H1 (cell line): ENCODE data around the gene TRPV2. TPM values are rescaled to one million over a fixed set of nuclear protein-coding genes. Genes with fewer than 3 reads are reported as not detected.

ENCODE experiments used
- CTCF ChIA-PET: fragments of 300-600 bp; sonication (Branson Sonifier 250); formaldehyde crosslinking; loops from one replicate; lab custom pipeline; 2021; ENCODE audit not compliant: partially characterized antibody; lab: Charles Lee
- POLR2A ChIA-PET: fragments of 300-600 bp; sonication (Branson Sonifier 250); formaldehyde crosslinking; loops from one replicate; lab custom pipeline; 2021; ENCODE audit warnings: inconsistent platforms; ENCODE audit not compliant: partially characterized antibody; lab: Charles Lee
- DNase-seq, 2 experiments: peaks; one replicate each; pipeline versions ENCODE4 v3.0.0 to v3.0.0-alpha.2; 2010 to 2022; ENCODE audit warnings: low spot score in 2 of 2, low read depth in 1 of 2, mixed read lengths in 1 of 2
- FAIRE-seq: peaks from 2 replicates; lab custom pipeline; 2011; peaks lifted over from hg19 to GRCh38; lab: Jason Lieb, UNC
- H2AFZ ChIP-seq: 2 replicates; pipeline ENCODE4 v1.8.1; 2012; ENCODE audit warnings: low read length, inconsistent platforms
- H2AK5ac ChIP-seq: 2 replicates; pipeline ENCODE4 v1.6.1; 2013; ENCODE audit warnings: low read depth, low read length
- H2BK120ac ChIP-seq: replicated peaks from 2 replicates; pipeline ENCODE3; 2013; ENCODE audit warnings: low read depth, low read length, inconsistent platforms
- H2BK12ac ChIP-seq: 2 replicates; pipeline ENCODE4 v1.6.1; 2013; ENCODE audit warnings: low read depth, low read length
- H2BK15ac ChIP-seq: 2 replicates; pipeline ENCODE4 v1.6.1; 2013; ENCODE audit warnings: low read length
- H2BK20ac ChIP-seq: 2 replicates; pipeline ENCODE4 v1.6.1; 2013; ENCODE audit warnings: low read length
- H2BK5ac ChIP-seq: 2 replicates; pipeline ENCODE4 v1.6.1; 2013; ENCODE audit warnings: low read depth, low read length
- H3K14ac ChIP-seq: 2 replicates; pipeline ENCODE4 v1.6.1; 2013; ENCODE audit warnings: inconsistent platforms; ENCODE audit not compliant: insufficient read length
- H3K18ac ChIP-seq: 2 replicates; pipeline ENCODE4 v1.6.1; 2013; ENCODE audit warnings: low read length; ENCODE audit errors: extremely low read depth
- H3K23ac ChIP-seq: 2 replicates; pipeline ENCODE4 v1.6.1; 2013; ENCODE audit warnings: inconsistent platforms; ENCODE audit not compliant: insufficient read length
- H3K23me2 ChIP-seq: 2 replicates; pipeline ENCODE4 v1.6.1; 2013; ENCODE audit warnings: low read depth, low read length
- H3K27ac ChIP-seq: 2 replicates; pipeline ENCODE4 v1.6.1; 2011; ENCODE audit warnings: low read depth, low read length, inconsistent platforms
- H3K27me3 ChIP-seq, 4 experiments: replicated peaks in 1 of 4; 1 replicate in 1 of 4; 2 replicates in 3 of 4; pipeline versions ENCODE4 v1.6.1 to v1.8.1; 2011 to 2013; ENCODE audit warnings: low read length in 3 of 4, mild to moderate bottlenecking in 3 of 4, inconsistent platforms in 2 of 4, mixed read lengths in 2 of 4, moderate library complexity in 1 of 4; ENCODE audit not compliant: control insufficient read depth in 3 of 4, insufficient read depth in 3 of 4; ENCODE audit errors: extremely low read depth in 1 of 4
- H3K36me3 ChIP-seq, 4 experiments: 2 replicates each; pipeline versions ENCODE4 v1.6.1 to v1.8.1; 2011 to 2013; ENCODE audit warnings: mild to moderate bottlenecking in 4 of 4, low read length in 3 of 4, moderate library complexity in 2 of 4, control low read depth in 1 of 4, inconsistent platforms in 1 of 4; ENCODE audit not compliant: insufficient read depth in 4 of 4, control insufficient read depth in 2 of 4
- H3K4ac ChIP-seq: replicated peaks from 2 replicates; pipeline ENCODE3; 2013; ENCODE audit warnings: low read length, low read depth, mixed read lengths, inconsistent platforms; ENCODE audit not compliant: insufficient read length
- H3K4me1 ChIP-seq, 4 experiments: replicated peaks in 1 of 4; 1 replicate in 1 of 4; 2 replicates in 3 of 4; pipeline versions ENCODE4 v1.6.1 to v1.8.1; 2011 to 2013; ENCODE audit warnings: low read length in 3 of 4, inconsistent platforms in 2 of 4, mixed read lengths in 1 of 4; ENCODE audit not compliant: insufficient read depth in 4 of 4, control insufficient read depth in 3 of 4
- H3K4me2 ChIP-seq, 2 experiments: 2 replicates each; pipeline versions ENCODE4 v1.6.1 to v1.8.1; 2011 to 2013; ENCODE audit warnings: low read depth in 2 of 2, low read length in 2 of 2, control low read depth in 1 of 2, inconsistent platforms in 1 of 2, mild to moderate bottlenecking in 1 of 2; ENCODE audit not compliant: insufficient read depth in 1 of 2
- H3K4me3 ChIP-seq, 4 experiments: fragments of 200-600, 300-600 bp in 1 of 4; sonication (generic), shearing (Covaris generic), sonication (Bioruptor Twin) in 1 of 4; 2 replicates each; pipeline versions ENCODE4 v1.5.1 to v1.8.1; 2011 to 2016; ENCODE audit warnings: low read length in 4 of 4, low read depth in 3 of 4, control low read depth in 2 of 4, inconsistent platforms in 2 of 4, mild to moderate bottlenecking in 2 of 4, mixed read lengths in 1 of 4, moderate library complexity in 1 of 4; ENCODE audit not compliant: insufficient read depth in 2 of 4; ENCODE audit errors: extremely low read depth in 1 of 4
- H3K56ac ChIP-seq: replicated peaks from 2 replicates; pipeline ENCODE3; 2013; ENCODE audit warnings: low read depth, mild to moderate bottlenecking, mixed read lengths, low read length, inconsistent platforms; ENCODE audit not compliant: insufficient read length
- H3K79me1 ChIP-seq: 2 replicates; pipeline ENCODE4 v1.6.1; 2013; ENCODE audit warnings: low read depth, low read length, control low read depth
- H3K79me2 ChIP-seq, 2 experiments: 2 replicates each; pipeline versions ENCODE4 v1.6.1 to v1.8.1; 2012 to 2013; ENCODE audit warnings: low read length in 2 of 2, mild to moderate bottlenecking in 2 of 2, inconsistent platforms in 1 of 2; ENCODE audit not compliant: insufficient read depth in 2 of 2, control insufficient read depth in 1 of 2
- H3K9ac ChIP-seq, 4 experiments: replicated peaks in 1 of 4; 1 replicate in 1 of 4; 2 replicates in 3 of 4; pipeline versions ENCODE4 v1.6.1 to v1.8.1; 2011 to 2013; ENCODE audit warnings: low read depth in 3 of 4, low read length in 3 of 4, control low read depth in 2 of 4, mild to moderate bottlenecking in 2 of 4, moderate library complexity in 2 of 4, inconsistent platforms in 1 of 4; ENCODE audit errors: extremely low read depth in 1 of 4
- H3K9me3 ChIP-seq, 2 experiments: 2 replicates each; pipeline versions ENCODE4 v1.6.1 to v1.8.1; 2012 to 2013; ENCODE audit warnings: mild to moderate bottlenecking in 2 of 2, moderate library complexity in 2 of 2, control low read depth in 1 of 2, inconsistent platforms in 1 of 2, low read depth in 1 of 2, low read length in 1 of 2, mixed read lengths in 1 of 2; ENCODE audit not compliant: insufficient read depth in 2 of 2
- H4K20me1 ChIP-seq, 2 experiments: replicated peaks in 1 of 2; 2 replicates each; pipeline versions ENCODE3 to v1.8.1; 2011 to 2013; ENCODE audit warnings: inconsistent platforms in 2 of 2, low read length in 2 of 2, mild to moderate bottlenecking in 1 of 2; ENCODE audit not compliant: insufficient read depth in 2 of 2, control insufficient read depth in 1 of 2
- H4K5ac ChIP-seq: 2 replicates; pipeline ENCODE4 v1.6.1; 2013; ENCODE audit warnings: low read length, low read depth, mixed read lengths, inconsistent platforms; ENCODE audit not compliant: insufficient read length
- H4K8ac ChIP-seq: 2 replicates; pipeline ENCODE4 v1.8.0; 2013; ENCODE audit warnings: mild to moderate bottlenecking, moderate library complexity, low read length, inconsistent platforms; ENCODE audit not compliant: insufficient read depth; ENCODE audit errors: extremely low read depth
- H4K91ac ChIP-seq: replicated peaks from 2 replicates; pipeline ENCODE3; 2013; ENCODE audit warnings: low read length, mixed read lengths, inconsistent platforms; ENCODE audit not compliant: insufficient read length
- HDAC6 ChIP-seq: IDR thresholded peaks from one replicate; pipeline ENCODE4 v1.7.1; 2012; ENCODE audit warnings: low read depth, mild to moderate bottlenecking, inconsistent platforms, low read length, moderate library complexity
- SIRT6 ChIP-seq: IDR thresholded peaks from one replicate; pipeline ENCODE4 v1.7.1; 2012; ENCODE audit warnings: low read length, inconsistent platforms
- SRF ChIP-seq: IDR thresholded peaks from 2 replicates; pipeline ENCODE4 v1.6.1; 2011; ENCODE audit warnings: mild to moderate bottlenecking, low read depth, low read length, moderate library complexity
- WGBS, 2 experiments: shearing (Covaris generic) in 1 of 2; methylation state at CpG; one replicate each; pipeline versions ENCODE4 v1.1.6 to v1.1.7; 2013 to 2015; ENCODE audit warnings: low lambda C conversion rate in 2 of 2, mixed read lengths in 2 of 2, inconsistent platforms in 1 of 2, low coverage in 1 of 2, missing lambda C conversion rate in 1 of 2; ENCODE audit not compliant: insufficient replicate concordance in 2 of 2, insufficient coverage in 1 of 2, insufficient read length in 1 of 2; ENCODE audit errors: extremely low coverage in 1 of 2, missing lambda C conversion rate in 1 of 2; 5-methylcytosine and 5-hydroxymethylcytosine counted together
- polyA plus RNA-seq, 7 experiments: library from polyadenylated mRNA; depleted of rRNA in 3 of 7; stranded (reverse) in 5 of 7; unstranded in 2 of 7; fragments of >200 nt in 5 of 7; fragments of 200-250 nt in 2 of 7; gene quantifications; 1 replicate in 5 of 7; 2 replicates in 1 of 7; 4 replicates in 1 of 7; pipeline versions ENCODE4 v1.2.1 to v1.2.3, GENCODE V29; 2011 to 2013; ENCODE audit warnings: missing spikeins in 2 of 7, mixed read lengths in 2 of 7
- total RNA-seq: library from RNA; stranded (reverse); fragmentation: NEBNext Ultra II Directional; extraction: Animal tissue kit (Norgen Biotek cat#: 25700); gene quantifications from 2 replicates; pipeline ENCODE4 v1.2.1, GENCODE V29; 2021

Gene TRPV2
- total and polyA plus RNA-seq, 2 of the 8 experiments (the other 6 are each of a cell fraction or from before 2014, with no cell fraction given): 1.7 to 2.1 TPM

DNA sequence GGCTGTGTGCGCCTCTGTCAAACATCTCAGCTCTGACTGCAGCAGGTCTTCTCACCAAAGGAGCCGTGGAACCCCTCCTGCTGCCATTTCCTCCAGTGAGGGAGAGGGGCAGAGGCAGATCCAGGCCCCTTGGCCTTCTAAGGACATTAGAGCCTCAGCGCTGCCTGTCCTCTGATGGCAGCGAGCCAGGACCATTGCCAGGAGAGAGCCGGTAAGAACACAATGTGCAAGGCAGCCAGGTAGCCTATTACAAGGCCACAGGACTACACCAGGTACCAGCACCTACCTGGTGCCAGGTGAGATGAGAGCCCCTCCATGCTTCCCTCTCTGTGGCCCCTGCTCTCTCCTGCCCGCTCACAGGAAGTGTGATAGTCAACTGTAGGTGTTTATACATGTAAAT lies 65.6 kb downstream of the TRPV2 start:
- no peak overlapping the region for H3K56ac ChIP-seq
- FAIRE-seq (no peak), DNase-seq (no peak)
- no peak overlapping the region for H2BK15ac ChIP-seq
- no peak overlapping the region for H2BK120ac ChIP-seq
- peaks cover 12 to 47% (median 29%) of the 10 kb centered on the region in 4 experiments for H3K4me1 ChIP-seq
- no peak overlapping the region for H4K8ac ChIP-seq
- no peaks in the 10 kb centered on the region for H3K36me3 ChIP-seq
- no peak overlapping the region for H4K5ac ChIP-seq
- peaks cover 0 to 2% of the 10 kb centered on the region in 2 experiments for H4K20me1 ChIP-seq
- H3K27ac ChIP-seq: no peak overlapping the region
- no peak overlapping the region for H2AK5ac ChIP-seq
- no peak overlapping the region for H2BK20ac ChIP-seq
- H2BK5ac ChIP-seq: no peak overlapping the region
- no peak overlapping the region for H3K9ac ChIP-seq
- H4K91ac ChIP-seq: no peak overlapping the region
- TF ChIP-seq SRF: no peak
- TF ChIP-seq SIRT6: no peak
- TF ChIP-seq HDAC6: no peak
- peak overlapping the region; percentile 60; the same call in 1 of the 2 replicates for H2BK12ac ChIP-seq
- no peak overlapping the region for H3K14ac ChIP-seq
- H2AFZ ChIP-seq: no peak overlapping the region
- POLR2A ChIA-PET: interaction anchor here (1.1 to 3.8 kb wide), 6 partner anchors 9 to 37 kb away, joined by 3 to 14 read pairs (median 4); no protein-coding TSS in a partner anchor
- CTCF ChIA-PET: interaction anchor here (0.6 to 15.4 kb wide), 5 partner anchors 8 to 44 kb away, joined by 3 to 124 read pairs (median 4); no protein-coding TSS in a partner anchor
- no peak overlapping the region for H3K4me3 ChIP-seq
- peaks cover 5% of the 10 kb centered on the region for H3K79me1 ChIP-seq
- peaks cover 0 to 9% of the 10 kb centered on the region in 2 experiments; a peak in 1 of 4 replicates for H3K79me2 ChIP-seq
- H3K4me2 ChIP-seq: no peak overlapping the region
- H3K23me2 ChIP-seq: peaks cover 2% of the 10 kb centered on the region; the same call in 1 of the 2 replicates
- H3K4ac ChIP-seq: no peak overlapping the region
- peak overlapping the region; percentile 19; the same call in 1 of the 2 replicates for H3K18ac ChIP-seq
- WGBS, 2 experiments: 90% methylated on average over 6 of the region's 6 CpGs; no CpG with 5 or more reads in 1 of the 2 experiments
- H3K27me3 ChIP-seq: no peaks in the 10 kb centered on the region
- H3K9me3 ChIP-seq: no peaks in the 10 kb centered on the region
- no peak overlapping the region for H3K23ac ChIP-seq
